HCT116 (cell line): ENCODE results near the gene PIGN. TPM values are rescaled to one million over a fixed set of nuclear protein-coding genes. Genes with fewer than 3 reads are reported as not detected.

ENCODE experiments used
- ATAC-seq: fragments of 200-7000 bp; cut with Tn5 transposase; 2 replicates; pipeline ENCODE4 v1.9.1; 2020; ENCODE audit warnings: mild to moderate bottlenecking, moderate library complexity
- BruUV-seq: library from RNA; stranded (reverse); fragments of 400-500 nt; replicated peaks from 2 replicates; lab custom pipeline; 2021; lab: Mats Ljungman, UMichigan
- CTCF ChIA-PET: fragments of 300-600 bp; sonication (Branson Sonifier 250); formaldehyde crosslinking; loops from one replicate; lab custom pipeline; 2021; ENCODE audit warnings: antibody characterized with exemption; lab: Charles Lee
- POLR2A ChIA-PET: fragments of 300-600, 350-600 bp; sonication (Branson Sonifier 250); formaldehyde crosslinking; loops from one replicate; lab custom pipeline; 2021; ENCODE audit warnings: antibody characterized with exemption; lab: Charles Lee
- RAD21 ChIA-PET, 2 experiments: fragments of 300-600 bp; sonication (Branson Sonifier 250); formaldehyde crosslinking; loops; one replicate each; lab custom pipeline; 2023; ENCODE audit warnings: low total read pairs in 2 of 2; ENCODE audit not compliant: uncharacterized antibody in 2 of 2, unreplicated experiment in 2 of 2, low non-redundant PET in 1 of 2; lab: Charles Lee
- DNase-seq: peaks from one replicate; pipeline ENCODE4 v3.0.0-alpha.2; 2010; ENCODE audit warnings: low read depth, low spot score
- H2AFZ ChIP-seq: fragments of 200-600 bp; shearing (Covaris generic), sonication (generic); 2 replicates; pipeline ENCODE4 v1.6.1; 2017; ENCODE audit warnings: low read depth, mixed run types, mixed read lengths, antibody characterized with exemption, low read length; ENCODE audit not compliant: poor library complexity, severe bottlenecking
- H3K27ac ChIP-seq: 2 replicates; pipeline ENCODE4 v1.5.1; 2012; ENCODE audit warnings: low read depth, low read length
- H3K27me3 ChIP-seq: fragments of 200-600 bp; sonication (generic); 2 replicates; pipeline ENCODE4 v1.6.1; 2016; ENCODE audit warnings: mixed run types, low read length, mixed read lengths; ENCODE audit not compliant: insufficient read depth
- H3K36me3 ChIP-seq, 2 experiments: fragments of 200-500 bp in 1 of 2; fragments of 200-600 bp in 1 of 2; sonication (Bioruptor generic) in 1 of 2; sonication (generic) in 1 of 2; 2 replicates each; pipeline versions ENCODE4 v1.5.1 to v1.6.1; 2014 to 2016; ENCODE audit warnings: low read length in 2 of 2, inconsistent platforms in 1 of 2, mixed read lengths in 1 of 2, mixed run types in 1 of 2; ENCODE audit not compliant: insufficient read depth in 2 of 2, control insufficient read depth in 1 of 2
- H3K4me1 ChIP-seq, 2 experiments: fragments of 200-600 bp in 1 of 2; sonication (generic) in 1 of 2; 2 replicates each; pipeline versions ENCODE4 v1.5.1 to v1.6.1; 2012 to 2017; ENCODE audit warnings: low read length in 2 of 2, inconsistent platforms in 1 of 2, mild to moderate bottlenecking in 1 of 2, mixed read lengths in 1 of 2, mixed run types in 1 of 2, moderate library complexity in 1 of 2; ENCODE audit not compliant: insufficient read depth in 2 of 2, control insufficient read depth in 1 of 2
- H3K4me2 ChIP-seq: fragments of 200-600 bp; sonication (generic); 2 replicates; pipeline ENCODE4 v1.6.1; 2017; ENCODE audit warnings: mixed run types, low read length, mixed read lengths
- H3K4me3 ChIP-seq, 2 experiments: fragments of 200-600 bp in 1 of 2; sonication (generic) in 1 of 2; replicated peaks in 1 of 2; 2 replicates each; pipeline ENCODE4 v1.5.1; 2011 to 2016; ENCODE audit warnings: low read length in 2 of 2, control low read depth in 1 of 2, low read depth in 1 of 2, mild to moderate bottlenecking in 1 of 2, mixed read lengths in 1 of 2, mixed run types in 1 of 2
- H3K79me2 ChIP-seq: fragments of 200-600 bp; sonication (generic); 2 replicates; pipeline ENCODE4 v1.6.1; 2017; ENCODE audit warnings: mild to moderate bottlenecking, mixed run types, low read length, moderate library complexity, mixed read lengths; ENCODE audit not compliant: insufficient read depth
- H3K9ac ChIP-seq: fragments of 200-600 bp; sonication (generic); 2 replicates; pipeline ENCODE4 v1.6.1; 2016; ENCODE audit warnings: low read length, mixed read lengths
- H3K9me2 ChIP-seq: fragments of 200-600 bp; sonication (generic), shearing (Covaris generic); 2 replicates; pipeline ENCODE4 v1.6.1; 2017; ENCODE audit warnings: mixed run types, mild to moderate bottlenecking, moderate library complexity; ENCODE audit not compliant: insufficient read depth
- H3K9me3 ChIP-seq, 2 experiments: fragments of 200-500 bp in 1 of 2; fragments of 200-600 bp in 1 of 2; sonication (Bioruptor generic) in 1 of 2; sonication (generic) in 1 of 2; 2 replicates each; pipeline ENCODE4 v1.6.1; 2014 to 2017; ENCODE audit warnings: low read length in 2 of 2, mixed read lengths in 2 of 2, inconsistent platforms in 1 of 2, low read depth in 1 of 2, mild to moderate bottlenecking in 1 of 2, mixed run types in 1 of 2, moderate library complexity in 1 of 2; ENCODE audit not compliant: control insufficient read depth in 1 of 2, insufficient read depth in 1 of 2
- H4K20me1 ChIP-seq: fragments of 200-600 bp; sonication (generic), shearing (Covaris generic); 2 replicates; pipeline ENCODE4 v1.6.1; 2017; ENCODE audit warnings: mixed run types, mild to moderate bottlenecking, moderate library complexity; ENCODE audit not compliant: insufficient read depth
- RAD21 ChIP-seq: IDR thresholded peaks from 2 replicates; pipeline ENCODE4 v1.6.1; 2012; ENCODE audit warnings: low read depth, mild to moderate bottlenecking
- REST ChIP-seq: IDR thresholded peaks from 2 replicates; pipeline ENCODE4 v1.6.1; 2012; ENCODE audit warnings: low read depth
- ZBTB33 ChIP-seq: IDR thresholded peaks from 2 replicates; pipeline ENCODE4 v1.6.1; 2011; ENCODE audit warnings: mild to moderate bottlenecking, low read length, moderate library complexity; ENCODE audit not compliant: insufficient replicate concordance; ENCODE audit errors: extremely low read depth
- ZFX ChIP-seq: fragments of 450-650 bp; IDR thresholded peaks from 2 replicates; pipeline ENCODE4 v1.6.1; 2017
- intact Hi-C: fragments of 100-400 bp; cut with micrococcal nuclease; formaldehyde crosslinking; loops from 2 replicates; pipeline ENCODE4 v1.10.0; 2022
- total RNA-seq: library from RNA; stranded (reverse); gene quantifications from one replicate; pipeline ENCODE4 v1.2.1, GENCODE V29; 2021; ENCODE audit not compliant: unreplicated experiment

The PIGN gene
- total RNA-seq, 1 experiment from 2014 or later = 12.2 TPM

- Histone ChIP-seq H3K27me3 (no peaks in the 10 kb centered on the region), H3K27ac (no peak overlapping the region), H3K9me3 (no peaks in the 10 kb centered on the region), H2AFZ (no peak overlapping the region), H3K36me3 (no peaks in the 10 kb centered on the region), H3K4me3 (no peak overlapping the region), H3K4me2 (no peak overlapping the region), H3K9ac (no peak overlapping the region), H3K9me2 (no peaks in the 10 kb centered on the region), H4K20me1 (no peaks in the 10 kb centered on the region), H3K79me2 (no peaks in the 10 kb centered on the region), H3K4me1 (peaks cover 0 to 15% of the 10 kb centered on the region in 2 experiments; a peak in 3 of 4 replicates)
- DNase-seq (no peak), ATAC-seq (no peak)
- no peak for TF ChIP-seq ZBTB33
- TF ChIP-seq RAD21 = no peak
- TF ChIP-seq ZFX = no peak
- no peak for TF ChIP-seq REST
- no TSS peak for BruUV-seq
- POLR2A ChIA-PET = no interaction called here
- intact Hi-C loops = no loop called here
- CTCF ChIA-PET = no interaction called here
- RAD21 ChIA-PET = no interaction called here
These were observed 195.7 kb downstream of the PIGN start for GRCh38 chr18:61991201-61991600.

Other genes starting within 250 kb of the PIGN start
- gene RELCH, start 199 bp upstream of the PIGN start, total RNA-seq = 17.4 TPM
- 3.2 TPM for gene TNFRSF11A, start 138.3 kb upstream of the PIGN start, total RNA-seq